NCI-H226 (cell line): ENCODE results near the gene ZNF605.
"Not testable (repeated sequence)": the region's sequence is repeated elsewhere in the genome, so short reads cannot be mapped to it uniquely, and the experiment has no call there.

Experiments
- DNase-seq: peaks from one replicate; pipeline ENCODE4 v3.0.0-alpha.2; 2015

Gene ZNF605

GRCh38 chr12:132948146-132949066 lies 7.7 kb downstream of the ZNF605 start:
- DNase-seq, result no peak

DNA sequence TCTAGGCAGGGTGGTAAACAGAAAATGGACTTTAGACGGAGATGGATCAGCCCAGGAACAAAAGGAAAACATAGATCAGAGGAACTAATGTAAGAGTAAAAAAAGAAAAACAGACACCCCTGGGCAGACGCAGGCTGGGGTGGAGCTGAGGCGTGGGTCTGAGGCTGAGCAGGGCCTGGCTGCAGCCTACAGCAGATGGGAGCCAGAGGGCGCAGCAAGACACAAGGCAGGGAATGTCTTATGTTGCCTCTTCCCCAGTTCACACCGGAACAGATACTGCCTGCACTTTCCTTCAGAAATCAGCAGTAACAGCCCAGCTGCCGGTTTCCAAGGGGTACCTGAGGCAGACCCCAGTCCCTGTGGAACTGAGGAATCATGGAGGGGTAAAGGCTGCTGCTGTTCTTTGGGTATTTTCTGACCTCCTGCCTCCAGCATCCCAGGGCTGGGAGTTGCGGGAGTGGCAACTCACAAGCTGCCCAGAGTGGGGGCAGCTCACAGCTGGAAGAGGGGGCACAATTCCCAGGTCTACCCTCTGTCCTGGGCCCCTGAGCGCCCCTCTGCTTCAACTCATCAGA lies 9.8 kb downstream of the ZNF605 start:
- no peak for DNase-seq

DNA sequence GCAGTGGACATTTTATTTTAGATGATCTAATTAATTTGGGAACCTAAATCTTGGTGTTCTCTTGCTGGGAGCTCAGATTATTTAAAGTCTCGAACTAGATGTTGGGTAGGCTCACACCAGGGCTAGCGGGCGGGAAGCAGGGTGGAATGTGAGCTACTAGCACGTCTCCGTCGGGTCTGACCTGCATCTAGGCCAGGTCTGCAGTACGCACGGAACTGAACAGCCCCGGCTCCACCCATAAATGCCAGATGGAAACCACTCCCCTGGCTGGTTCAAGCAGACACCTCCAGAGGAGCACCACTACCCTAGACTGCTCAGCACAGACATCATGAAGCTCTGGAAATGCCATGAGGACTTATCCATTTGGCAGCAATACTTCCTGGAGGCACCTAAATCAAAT lies 10.3 kb downstream of the ZNF605 start:
- no peak for DNase-seq

DNA sequence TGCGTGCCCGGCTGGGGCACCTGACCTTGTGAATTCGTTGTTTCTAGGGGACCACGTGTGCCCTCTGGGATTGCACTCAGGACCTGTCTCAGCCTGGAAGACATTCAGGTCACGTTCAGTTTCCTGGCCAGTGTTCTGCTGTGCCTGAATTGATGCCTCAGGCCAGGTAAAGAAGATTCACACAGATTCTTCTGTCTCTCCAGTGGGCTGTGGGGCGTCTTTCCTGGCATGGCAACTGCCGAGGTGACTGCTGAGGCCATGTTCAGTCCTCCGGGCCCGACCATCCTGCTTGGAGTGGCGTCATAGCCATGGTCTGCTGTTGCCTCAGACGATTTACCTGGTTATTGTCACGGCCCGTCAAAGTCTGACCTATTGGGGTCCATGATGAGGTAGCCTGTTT lies 13.5 kb downstream of the ZNF605 start:
- DNase-seq, result no peak

- no peak for DNase-seq
Observed at GRCh38 chr12:132941336-132941954, 14.7 kb downstream of the ZNF605 start.

DNA sequence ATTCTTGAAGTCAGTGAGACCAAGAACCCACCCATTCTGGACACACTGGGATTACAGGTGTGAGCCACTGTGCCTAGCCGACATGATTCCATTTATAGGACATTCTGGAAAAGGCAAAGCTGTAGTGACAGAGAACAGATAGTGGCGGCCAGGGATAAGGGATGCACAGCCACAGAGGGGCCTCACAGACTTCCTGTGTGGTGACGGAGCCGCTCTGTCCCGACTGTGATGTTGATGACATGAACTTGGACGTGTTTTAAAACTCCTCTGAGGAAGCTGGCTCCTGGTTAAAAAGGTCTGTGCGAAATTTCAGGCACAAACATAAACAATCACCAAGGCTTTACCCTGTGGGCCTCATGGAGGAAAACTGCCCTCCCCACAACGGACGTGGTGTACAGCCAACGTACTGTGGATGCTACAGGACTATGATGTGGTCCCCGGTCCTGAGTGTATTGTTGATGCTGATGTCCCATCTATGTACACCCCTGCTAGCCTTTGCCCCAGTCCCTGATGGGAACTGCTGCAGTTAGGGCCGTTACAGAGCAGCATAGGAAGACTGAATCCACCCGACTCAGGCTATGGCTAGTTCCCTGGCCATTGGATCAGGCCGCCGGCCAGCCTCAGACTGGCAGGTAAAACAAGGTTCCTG lies 15.9 kb downstream of the ZNF605 start:
- no peak for DNase-seq

DNA sequence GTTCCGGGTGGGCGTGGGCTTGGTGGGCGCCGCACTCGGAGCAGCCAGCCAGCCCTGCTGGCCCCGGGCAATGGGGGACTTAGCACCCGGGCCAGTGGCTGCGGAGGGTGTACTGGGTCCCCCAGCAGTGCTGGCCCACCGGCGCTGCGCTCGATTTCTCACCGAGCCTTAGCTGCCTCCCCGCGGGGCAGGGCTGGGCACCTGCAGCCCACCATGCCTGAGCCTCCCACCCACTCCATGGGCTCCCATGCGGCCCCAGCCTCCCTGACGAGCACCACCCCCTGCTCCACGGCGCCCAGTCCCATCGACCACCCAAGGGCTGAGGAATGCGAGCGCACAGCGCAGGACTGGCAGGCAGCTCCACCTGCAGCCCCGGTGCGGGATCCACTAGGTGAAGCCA lies 17.3 kb downstream of the ZNF605 start:
- not testable (repeated sequence) for DNase-seq

GRCh38 chr12:132937476-132937875 lies 18.6 kb downstream of the ZNF605 start:
- no peak for DNase-seq

GRCh38 chr12:132936921-132937320 lies 19.2 kb downstream of the ZNF605 start:
- DNase-seq, result not testable (repeated sequence)

- no peak for DNase-seq
Observed at GRCh38 chr12:132936163-132936562, 19.9 kb downstream of the ZNF605 start.

- DNase-seq, result no peak
Observed at GRCh38 chr12:132926415-132926833, 29.7 kb downstream of the ZNF605 start.

DNA sequence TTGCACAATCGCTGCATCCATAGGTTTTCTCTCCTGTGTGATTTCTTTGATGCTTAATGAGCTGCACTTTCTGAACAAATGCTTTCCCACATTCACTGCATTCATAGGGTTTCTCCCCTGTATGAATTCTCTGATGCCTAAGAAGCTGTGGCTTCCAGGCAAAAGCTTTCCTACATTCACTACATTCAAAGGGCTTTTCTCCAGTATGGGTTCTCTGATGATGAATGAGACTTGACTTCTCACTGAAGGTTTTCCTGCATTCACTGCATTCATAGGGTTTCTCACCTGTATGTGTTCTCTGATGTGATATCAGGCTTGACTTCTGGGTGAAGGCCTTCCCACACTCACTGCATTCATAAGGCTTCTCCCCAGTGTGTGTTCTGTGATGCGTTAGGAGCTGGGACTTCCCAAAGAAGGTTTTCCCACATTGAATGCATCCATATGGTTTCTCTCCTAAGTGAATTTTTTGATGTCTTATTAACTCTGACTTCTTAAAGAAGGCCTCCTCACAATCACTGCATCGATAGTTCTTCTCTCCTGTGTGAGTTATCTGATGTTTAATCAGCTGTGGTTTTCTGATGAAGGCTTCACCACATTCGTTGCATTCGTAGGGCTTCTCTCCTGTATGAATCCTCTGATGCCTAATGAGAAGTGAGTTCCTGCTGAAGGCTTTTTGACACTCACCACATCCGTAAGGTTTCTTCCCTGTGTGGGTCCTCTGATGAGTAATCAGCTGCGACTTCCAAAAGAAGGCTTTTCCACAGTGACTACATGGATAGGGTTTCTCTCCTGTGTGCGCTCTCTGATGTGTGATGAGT lies 30.3 kb downstream of the ZNF605 start:
- no peak for DNase-seq

DNA sequence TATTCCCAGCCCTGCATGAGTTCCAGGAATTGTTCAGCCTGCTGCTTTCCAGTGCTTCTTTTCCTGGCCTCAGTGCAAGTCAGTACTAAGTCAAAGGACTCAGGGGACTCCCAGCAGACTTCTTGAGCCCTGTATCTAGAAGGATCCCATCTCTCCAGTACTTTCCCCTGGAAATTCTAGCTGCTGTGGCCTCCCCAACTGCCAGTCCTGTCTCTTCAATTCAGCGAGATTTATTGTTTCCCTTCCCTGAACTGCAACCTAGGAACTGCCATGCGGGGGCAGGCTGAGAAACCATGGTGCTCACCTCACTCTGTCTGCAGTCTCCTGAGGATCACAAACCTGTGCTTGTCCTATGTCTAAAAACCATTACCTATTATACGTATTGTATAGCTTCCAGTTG lies 31.8 kb downstream of the ZNF605 start:
- no peak for DNase-seq

- DNase-seq, result no peak
Observed at GRCh38 chr12:132923356-132923909, 32.7 kb downstream of the ZNF605 start.

DNA sequence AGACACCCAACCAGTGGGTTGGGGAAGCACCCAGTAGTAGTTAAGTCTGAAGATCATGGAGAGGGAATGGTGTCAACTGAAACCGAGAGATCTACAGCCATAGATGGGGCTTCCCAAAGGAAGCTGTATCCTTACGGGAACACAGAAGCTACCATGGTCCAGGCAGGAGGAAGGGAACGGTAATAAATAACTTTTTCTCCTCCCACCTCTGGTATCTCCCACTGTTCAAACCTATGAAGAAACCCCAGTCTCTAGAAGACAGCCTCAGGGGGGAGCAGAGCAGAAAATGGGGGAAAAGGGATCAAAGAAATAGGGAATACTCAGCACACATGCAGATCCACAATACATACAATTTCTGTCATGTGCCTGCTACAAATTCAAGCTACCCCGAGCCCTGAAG lies 33.4 kb downstream of the ZNF605 start:
- no peak for DNase-seq

- no peak for DNase-seq
Observed at GRCh38 chr12:132921685-132922084, 34.4 kb downstream of the ZNF605 start.

- DNase-seq, result no peak
Observed at GRCh38 chr12:132918680-132919079, 37.4 kb downstream of the ZNF605 start.

DNA sequence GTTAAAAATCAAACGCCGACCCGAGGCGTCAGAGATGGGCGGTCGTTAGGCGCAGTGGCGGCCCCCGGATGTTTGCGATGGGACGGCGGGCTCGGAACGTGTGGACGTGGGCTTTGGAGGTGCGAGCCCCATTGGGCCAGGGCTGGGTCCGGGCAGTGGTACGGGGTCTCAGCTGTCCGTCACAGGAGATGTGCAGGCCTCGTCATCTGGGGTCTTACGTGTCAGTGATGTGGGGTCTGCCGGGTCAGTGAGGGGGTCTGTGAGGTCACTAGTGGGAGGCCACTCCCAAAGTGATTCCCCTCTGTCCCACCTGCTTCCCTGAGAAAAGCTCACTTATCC lies 47.1 kb downstream of the ZNF605 start:
- DNase-seq, result no peak

GRCh38 chr12:132908145-132909029 lies 47.7 kb downstream of the ZNF605 start:
- DNase-seq, result no peak

- DNase-seq, result not testable (repeated sequence)
Observed at GRCh38 chr12:132907789-132908144, 48.3 kb downstream of the ZNF605 start.

- no peak for DNase-seq
Observed at GRCh38 chr12:132907216-132907615, 48.9 kb downstream of the ZNF605 start.
